Calu3 (cell line): ENCODE results near the gene USP8. TPM values are rescaled to one million over a fixed set of nuclear protein-coding genes. Genes with fewer than 3 reads are reported as not detected.

Experiments
- BruUV-seq: library from RNA; stranded (reverse); fragments of 400-500 nt; replicated peaks from 2 replicates; lab custom pipeline; 2021; lab: Mats Ljungman, UMichigan
- CTCF ChIA-PET: fragments of 300-600 bp; sonication (Branson Sonifier 250); formaldehyde crosslinking; loops from one replicate; lab custom pipeline; 2022; ENCODE audit warnings: antibody characterized with exemption; lab: Charles Lee
- DNase-seq: peaks from one replicate; pipeline ENCODE4 v3.0.0; 2022
- H3K27ac Mint-ChIP-seq: one replicate; pipeline ENCODE4 v1.8.0; 2022; ENCODE audit warnings: mixed read lengths; ENCODE audit not compliant: unreplicated experiment
- H3K27me3 Mint-ChIP-seq: one replicate; pipeline ENCODE4 v1.8.0; 2022; ENCODE audit warnings: mixed read lengths; ENCODE audit not compliant: unreplicated experiment
- H3K36me3 Mint-ChIP-seq: one replicate; pipeline ENCODE4 v1.8.0; 2022; ENCODE audit warnings: mild to moderate bottlenecking, moderate library complexity, mixed read lengths; ENCODE audit not compliant: insufficient read depth, unreplicated experiment
- H3K4me1 Mint-ChIP-seq: one replicate; pipeline ENCODE4 v1.8.0; 2022; ENCODE audit warnings: mild to moderate bottlenecking, low read depth, mixed read lengths; ENCODE audit not compliant: unreplicated experiment
- H3K4me3 Mint-ChIP-seq: one replicate; pipeline ENCODE4 v1.8.0; 2022; ENCODE audit warnings: mild to moderate bottlenecking, low read depth, moderate library complexity, mixed read lengths; ENCODE audit not compliant: unreplicated experiment
- H3K9me3 Mint-ChIP-seq: one replicate; pipeline ENCODE4 v1.8.0; 2022; ENCODE audit warnings: low read depth, mixed read lengths; ENCODE audit not compliant: unreplicated experiment
- intact Hi-C: fragments of 100-400 bp; cut with micrococcal nuclease; formaldehyde crosslinking; loops from one replicate; pipeline ENCODE4 v1.10.0; 2022; ENCODE audit not compliant: unreplicated experiment
- total RNA-seq: library from RNA; stranded (reverse); gene quantifications from 2 replicates; pipeline ENCODE4 v1.2.3, GENCODE V29; 2022
- TF ChIP-seq, protein P1 (sequence below): fragments of 200-600 bp; IDR thresholded peaks from one replicate; pipeline ENCODE4 v1.8.0; 2022; ENCODE audit warnings: antibody characterized with exemption; ENCODE audit not compliant: unreplicated experiment

The USP8 gene
- total RNA-seq, 1 experiment from 2014 or later = 72.4 TPM

DNA sequence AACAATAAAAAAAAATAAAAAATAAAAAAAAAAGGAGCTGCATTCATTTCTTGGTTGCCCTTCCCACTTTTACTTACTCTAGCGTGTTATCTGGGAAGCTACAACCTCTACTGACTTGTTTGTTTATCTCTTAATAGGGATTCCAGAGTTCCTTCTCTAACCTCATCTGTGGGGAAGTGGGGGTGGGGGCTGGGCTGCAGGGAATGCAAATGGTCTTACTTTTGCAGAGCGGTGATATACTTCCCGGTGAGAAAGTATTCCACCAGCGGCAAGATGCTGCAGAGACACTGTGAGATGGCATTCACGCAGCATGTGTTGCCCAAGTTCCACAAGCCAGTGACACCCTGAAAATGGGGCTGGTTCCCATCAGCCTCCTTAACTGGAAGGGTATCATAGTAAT is 120.2 kb downstream of the USP8 start:
- H3K4me1 Mint-ChIP-seq = no peaks in the 10 kb centered on the region
- TF ChIP-seq, protein P1, sequence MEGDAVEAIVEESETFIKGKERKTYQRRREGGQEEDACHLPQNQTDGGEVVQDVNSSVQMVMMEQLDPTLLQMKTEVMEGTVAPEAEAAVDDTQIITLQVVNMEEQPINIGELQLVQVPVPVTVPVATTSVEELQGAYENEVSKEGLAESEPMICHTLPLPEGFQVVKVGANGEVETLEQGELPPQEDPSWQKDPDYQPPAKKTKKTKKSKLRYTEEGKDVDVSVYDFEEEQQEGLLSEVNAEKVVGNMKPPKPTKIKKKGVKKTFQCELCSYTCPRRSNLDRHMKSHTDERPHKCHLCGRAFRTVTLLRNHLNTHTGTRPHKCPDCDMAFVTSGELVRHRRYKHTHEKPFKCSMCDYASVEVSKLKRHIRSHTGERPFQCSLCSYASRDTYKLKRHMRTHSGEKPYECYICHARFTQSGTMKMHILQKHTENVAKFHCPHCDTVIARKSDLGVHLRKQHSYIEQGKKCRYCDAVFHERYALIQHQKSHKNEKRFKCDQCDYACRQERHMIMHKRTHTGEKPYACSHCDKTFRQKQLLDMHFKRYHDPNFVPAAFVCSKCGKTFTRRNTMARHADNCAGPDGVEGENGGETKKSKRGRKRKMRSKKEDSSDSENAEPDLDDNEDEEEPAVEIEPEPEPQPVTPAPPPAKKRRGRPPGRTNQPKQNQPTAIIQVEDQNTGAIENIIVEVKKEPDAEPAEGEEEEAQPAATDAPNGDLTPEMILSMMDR = no peak
- H3K9me3 Mint-ChIP-seq = no peaks in the 10 kb centered on the region
- H3K4me3 Mint-ChIP-seq = no peak overlapping the region
- H3K36me3 Mint-ChIP-seq = no peaks in the 10 kb centered on the region
- H3K27me3 Mint-ChIP-seq = peaks cover 7% of the 10 kb centered on the region
- no peak overlapping the region for H3K27ac Mint-ChIP-seq
- no peak for DNase-seq
- intact Hi-C loops = no loop called here
- CTCF ChIA-PET = interaction anchor here (0.6 to 1.0 kb wide), 2 partner anchors 11 to 78 kb away, joined by 3 read pairs; no protein-coding TSS in a partner anchor
- BruUV-seq = no TSS peak

DNA sequence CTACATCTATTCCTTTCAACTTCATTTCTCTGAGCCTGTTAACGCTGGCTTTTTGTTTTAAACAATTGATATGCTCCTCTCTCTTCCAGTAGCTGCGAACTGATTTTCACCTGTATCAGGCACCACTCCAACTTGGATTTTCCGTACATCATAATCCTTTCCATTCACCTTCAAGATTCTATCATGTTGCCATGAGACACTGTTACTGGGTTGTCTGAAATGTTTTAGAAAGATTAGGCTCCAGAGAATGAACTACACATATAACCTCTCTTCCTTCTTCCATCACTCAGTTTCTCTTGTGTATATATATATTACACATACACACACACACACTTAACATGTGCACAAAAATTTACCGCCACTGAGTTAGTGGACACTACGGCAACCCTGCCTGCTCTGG is 122.4 kb downstream of the USP8 start, which contains the start of gene USP50:
TSS of gene USP50 (minus strand) at position 101 of the 400 bp plus-strand sequence. CDS start 141 bp downstream, outside the sequence.
- no peaks in the 10 kb centered on the region for H3K4me1 Mint-ChIP-seq
- no peak within 1 kb of the TSS for H3K27ac Mint-ChIP-seq
- no TSS peak for BruUV-seq
- H3K27me3 Mint-ChIP-seq = peaks cover 7% of the 10 kb centered on the region
- intact Hi-C loops = no loop called here
- H3K9me3 Mint-ChIP-seq = no peaks in the 10 kb centered on the region
- TF ChIP-seq, protein P1 = no peak
- DNase-seq = no peak
- peaks cover 2% of the 10 kb centered on the region for H3K36me3 Mint-ChIP-seq
- CTCF ChIA-PET = no interaction called here
- H3K4me3 Mint-ChIP-seq = no peak within 1 kb of the TSS

DNA sequence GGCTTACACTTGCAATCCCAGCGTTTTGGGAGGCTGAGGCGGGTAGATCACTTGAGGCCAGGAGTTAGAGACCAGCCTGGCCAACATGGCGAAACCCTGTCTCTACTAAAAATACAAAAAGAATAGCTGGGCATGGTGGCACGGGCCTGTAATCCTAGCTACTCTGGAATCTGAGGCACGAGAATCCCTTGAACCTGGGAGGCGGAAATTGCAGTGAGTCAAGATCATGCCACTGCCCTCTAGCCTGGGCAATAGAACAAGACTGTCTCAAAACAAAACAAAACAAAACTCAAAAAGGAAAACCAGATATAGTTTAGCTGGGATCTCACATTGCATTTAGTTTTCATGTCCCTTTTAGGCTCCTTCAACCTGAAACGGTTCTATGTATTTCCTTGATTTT is 125.1 kb downstream of the USP8 start:
- no peak overlapping the region for H3K27ac Mint-ChIP-seq
- no TSS peak for BruUV-seq
- no peaks in the 10 kb centered on the region for H3K4me1 Mint-ChIP-seq
- intact Hi-C loops = no loop called here
- peaks cover 17% of the 10 kb centered on the region for H3K36me3 Mint-ChIP-seq
- no peak for DNase-seq
- CTCF ChIA-PET = no interaction called here
- H3K9me3 Mint-ChIP-seq = no peaks in the 10 kb centered on the region
- H3K4me3 Mint-ChIP-seq = no peak overlapping the region
- TF ChIP-seq, protein P1 = no peak
- H3K27me3 Mint-ChIP-seq = peaks cover 7% of the 10 kb centered on the region

DNA sequence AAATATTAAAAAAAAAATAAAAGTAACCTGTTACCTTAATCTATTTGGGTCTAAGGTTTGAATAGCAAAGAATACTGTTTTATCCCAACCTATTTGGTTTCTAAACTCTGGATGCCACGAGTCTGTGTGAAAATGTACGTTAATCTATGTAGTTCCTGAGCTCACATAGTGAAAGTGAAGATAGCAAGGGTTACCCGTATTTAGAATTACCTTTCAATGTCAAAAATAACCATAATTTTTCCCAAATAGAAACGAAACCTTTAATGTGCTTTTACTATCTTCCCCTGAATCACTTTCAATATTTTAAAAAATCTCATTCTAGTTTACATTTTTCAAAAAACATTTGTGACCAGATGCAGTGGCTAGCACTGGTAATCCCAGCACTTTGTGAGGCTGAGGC is 128.0 kb downstream of the USP8 start:
- CTCF ChIA-PET = no interaction called here
- Mint-ChIP-seq H3K9me3 (no peaks in the 10 kb centered on the region), H3K27ac (no peak overlapping the region), H3K4me1 (no peaks in the 10 kb centered on the region), H3K27me3 (no peaks in the 10 kb centered on the region), H3K36me3 (peaks cover 17% of the 10 kb centered on the region), H3K4me3 (no peak overlapping the region)
- BruUV-seq = no TSS peak
- TF ChIP-seq, protein P1 = no peak
- DNase-seq = no peak
- intact Hi-C loops = no loop called here
